IMR-90 (cell line): Measurements from ENCODE around the gene CDKL5. TPM values are rescaled to one million over a fixed set of nuclear protein-coding genes. Genes with fewer than 3 reads are reported as not detected.

Experiments used
- ATAC-seq: fragments of 200-7000 bp; cut with Tn5 transposase; 2 replicates; pipeline ENCODE4 v1.9.1; 2020; ENCODE audit warnings: low read depth, mild to moderate bottlenecking, moderate library complexity
- BruUV-seq: library from RNA; stranded (reverse); fragments of 400-500 nt; replicated peaks from 2 replicates; lab custom pipeline; 2021; lab: Mats Ljungman, UMichigan
- CTCF ChIA-PET: fragments of 300-600 bp; formaldehyde crosslinking; extraction: SDS; loops from one replicate; lab custom pipeline; 2021; ENCODE audit warnings: antibody characterized with exemption; lab: Yijun Ruan, JAX
- POLR2A ChIA-PET: fragments of 300-600 bp; sonication (Branson Sonifier 250); formaldehyde crosslinking; loops from one replicate; lab custom pipeline; 2022; ENCODE audit warnings: antibody characterized with exemption; ENCODE audit not compliant: unreplicated experiment; lab: Charles Lee
- DNase-seq: peaks from one replicate; pipeline ENCODE4 v3.0.0; 2013
- H2AFZ ChIP-seq: replicated peaks from 2 replicates; pipeline ENCODE3; 2013; ENCODE audit warnings: low read length, mild to moderate bottlenecking; ENCODE audit not compliant: poor library complexity
- H2AK5ac ChIP-seq: 2 replicates; pipeline ENCODE4 v1.6.1; 2013; ENCODE audit warnings: low read depth, low read length, inconsistent platforms
- H2AK9ac ChIP-seq: replicated peaks from 2 replicates; pipeline ENCODE3; 2013; ENCODE audit warnings: mild to moderate bottlenecking, low read depth, low read length, moderate library complexity; ENCODE audit not compliant: poor library complexity
- H2BK120ac ChIP-seq: 2 replicates; pipeline ENCODE4 v1.6.1; 2013; ENCODE audit warnings: low read depth, low read length, inconsistent platforms
- H2BK15ac ChIP-seq: 3 replicates; pipeline ENCODE4 v1.6.1; 2013; ENCODE audit warnings: low read depth, low read length, inconsistent platforms
- H2BK20ac ChIP-seq: 2 replicates; pipeline ENCODE4 v1.6.1; 2013; ENCODE audit warnings: low read depth, mild to moderate bottlenecking, inconsistent platforms, low read length, moderate library complexity
- H2BK5ac ChIP-seq: 2 replicates; pipeline ENCODE4 v1.6.1; 2013; ENCODE audit warnings: mild to moderate bottlenecking, low read depth, low read length, inconsistent platforms; ENCODE audit not compliant: poor library complexity, severe bottlenecking
- H3K14ac ChIP-seq: replicated peaks from 2 replicates; pipeline ENCODE4 v1.6.1; 2013; ENCODE audit warnings: low read depth, low read length, inconsistent platforms
- H3K18ac ChIP-seq: 2 replicates; pipeline ENCODE4 v1.6.1; 2013; ENCODE audit warnings: low read depth, low read length, control low read depth
- H3K23ac ChIP-seq: 2 replicates; pipeline ENCODE4 v1.6.1; 2013; ENCODE audit warnings: low read depth, low read length, inconsistent platforms
- H3K27ac ChIP-seq: 2 replicates; pipeline ENCODE4 v1.5.1; 2013; ENCODE audit warnings: mild to moderate bottlenecking, control low read depth, low read length; ENCODE audit not compliant: insufficient read depth
- H3K27me3 ChIP-seq: 2 replicates; pipeline ENCODE4 v1.6.1; 2013; ENCODE audit warnings: low read length; ENCODE audit not compliant: control insufficient read depth, insufficient read depth
- H3K36me3 ChIP-seq: 2 replicates; pipeline ENCODE4 v1.6.1; 2013; ENCODE audit warnings: low read length, mixed read lengths; ENCODE audit not compliant: control insufficient read depth, insufficient read depth
- H3K4ac ChIP-seq: 2 replicates; pipeline ENCODE4 v1.6.1; 2013; ENCODE audit warnings: low read depth, low read length, inconsistent platforms
- H3K4me1 ChIP-seq: 2 replicates; pipeline ENCODE4 v1.6.1; 2013; ENCODE audit warnings: low read length, mixed read lengths; ENCODE audit not compliant: control insufficient read depth, insufficient read depth
- H3K4me2 ChIP-seq: 2 replicates; pipeline ENCODE4 v1.6.1; 2013; ENCODE audit warnings: low read depth, mild to moderate bottlenecking, control low read depth, low read length, moderate library complexity
- H3K4me3 ChIP-seq: 2 replicates; pipeline ENCODE4 v1.5.1; 2013; ENCODE audit warnings: low read depth, mild to moderate bottlenecking, control low read depth, low read length, moderate library complexity; ENCODE audit not compliant: insufficient read depth
- H3K56ac ChIP-seq: 2 replicates; pipeline ENCODE4 v1.6.1; 2013; ENCODE audit warnings: low read length, inconsistent platforms; ENCODE audit not compliant: insufficient read depth; ENCODE audit errors: extremely low read depth
- H3K79me1 ChIP-seq, 2 experiments: 2 replicates each; pipeline ENCODE4 v1.6.1; 2013; ENCODE audit warnings: low read length in 2 of 2, inconsistent platforms in 1 of 2, low read depth in 1 of 2
- H3K9ac ChIP-seq: 2 replicates; pipeline ENCODE4 v1.6.1; 2013; ENCODE audit warnings: low read depth, low read length, control low read depth
- H3K9me1 ChIP-seq: 2 replicates; pipeline ENCODE4 v1.6.1; 2013; ENCODE audit warnings: low read length, inconsistent platforms; ENCODE audit not compliant: insufficient read depth
- H3K9me3 ChIP-seq: 2 replicates; pipeline ENCODE4 v1.6.1; 2013; ENCODE audit warnings: low read length; ENCODE audit not compliant: control insufficient read depth, insufficient read depth
- H4K20me1 ChIP-seq: 2 replicates; pipeline ENCODE4 v1.6.1; 2013; ENCODE audit warnings: low read length, inconsistent platforms; ENCODE audit not compliant: insufficient read depth
- H4K5ac ChIP-seq: 2 replicates; pipeline ENCODE4 v1.6.1; 2013; ENCODE audit warnings: mild to moderate bottlenecking, low read depth, low read length, control low read depth
- H4K8ac ChIP-seq, 2 experiments: 2 replicates each; pipeline ENCODE4 v1.6.1; 2013; ENCODE audit warnings: low read depth in 2 of 2, low read length in 2 of 2, control low read depth in 1 of 2, inconsistent platforms in 1 of 2
- H4K91ac ChIP-seq: 2 replicates; pipeline ENCODE4 v1.6.1; 2013; ENCODE audit warnings: low read depth, low read length, inconsistent platforms; ENCODE audit not compliant: insufficient read depth
- ELK1 ChIP-seq: fragments of 150-350 bp; IDR thresholded peaks from 2 replicates; pipeline ENCODE4 v1.6.1; 2016; ENCODE audit warnings: low read depth, mild to moderate bottlenecking, low read length, moderate library complexity, borderline replicate concordance
- FOS ChIP-seq: fragments of 150-350 bp; IDR thresholded peaks from 2 replicates; pipeline ENCODE4 v1.6.1; 2016; ENCODE audit warnings: low read depth, low read length
- MAZ ChIP-seq: IDR thresholded peaks from 2 replicates; pipeline ENCODE4 v1.6.1; 2012; ENCODE audit warnings: low read depth, mild to moderate bottlenecking, low read length, improper control_type of control experiment, moderate library complexity, borderline replicate concordance
- MXI1 ChIP-seq: IDR thresholded peaks from 2 replicates; pipeline ENCODE4 v1.6.1; 2012; ENCODE audit warnings: low read depth, mild to moderate bottlenecking, low read length, moderate library complexity, borderline replicate concordance
- WGBS, 2 experiments: methylation state at CpG; one replicate each; pipeline versions ENCODE4 v1.1.5 to v1.1.7; 2013; ENCODE audit warnings: missing lambda C conversion rate in 2 of 2; ENCODE audit not compliant: insufficient read length in 1 of 2; ENCODE audit errors: extremely low coverage in 2 of 2; 5-methylcytosine and 5-hydroxymethylcytosine counted together
- dilution Hi-C: fragments of 300-500 bp; cut with HindIII; formaldehyde crosslinking; loops from one replicate; pipeline ENCODE4 v1.14.3; 2018; ENCODE audit warnings: low sequenced_read_pairs; ENCODE audit not compliant: unreplicated experiment
- in situ Hi-C: fragments of 300-500 bp; cut with MboI; formaldehyde crosslinking; loops from 3 replicates; pipeline ENCODE4 v1.14.3; 2019; ENCODE audit warnings: low sequenced_read_pairs, inconsistent platforms, mixed read lengths
- intact Hi-C: fragments of 100-400 bp; cut with micrococcal nuclease; formaldehyde crosslinking; loops from 2 replicates; pipeline ENCODE4 v1.10.0; 2022
- polyA plus RNA-seq, 3 experiments: library from polyadenylated mRNA; depleted of rRNA; stranded (reverse); fragments of >200 nt; gene quantifications; 2 replicates each; pipeline ENCODE4 v1.2.3, GENCODE V29; 2012; ENCODE audit warnings: low replicate concordance in 1 of 3
- total RNA-seq: library from RNA; depleted of rRNA; stranded (reverse); fragments of >200 nt; gene quantifications from 2 replicates; pipeline ENCODE4 v1.2.3, GENCODE V29; 2012

Gene CDKL5
- total and polyA plus RNA-seq, 2 of the 4 experiments (the other 2 are of a cell fraction): 3.5 to 9.7 TPM

GRCh38 chrX:18674788-18675735, 249.7 kb downstream of the CDKL5 start:
- Histone ChIP-seq H4K20me1 (no peaks in the 10 kb centered on the region), H3K4me1 (no peaks in the 10 kb centered on the region), H2BK120ac (no peak overlapping the region), H3K4me2 (peak overlapping the region; percentile 56), H3K9me1 (no peaks in the 10 kb centered on the region), H3K4ac (no peak overlapping the region), H3K27ac (peak overlapping the region; percentile 48), H3K4me3 (peak overlapping the region; percentile 70), H2BK15ac (no peak overlapping the region), H3K23ac (no peak overlapping the region), H2AK9ac (peak overlapping the region; percentile 11), H3K27me3 (no peaks in the 10 kb centered on the region), H2AK5ac (no peak overlapping the region), H2BK5ac (no peak overlapping the region), H3K79me1 (no peaks in the 10 kb centered on the region), H2BK20ac (no peak overlapping the region), H2AFZ (peak overlapping the region; percentile 88), H3K14ac (no peak overlapping the region), H4K8ac (peak overlapping the region; percentile 37 to 87; a peak in 1 of 4 replicates), H3K9ac (peak overlapping the region; percentile 68), H3K9me3 (no peaks in the 10 kb centered on the region), H3K18ac (no peak overlapping the region), H4K91ac (no peak overlapping the region), H3K56ac (no peak overlapping the region), H4K5ac (peak overlapping the region; percentile 30; the same call in 1 of the 2 replicates), H3K36me3 (no peaks in the 10 kb centered on the region)
- dilution Hi-C loops: no loop called here
- no TSS peak for BruUV-seq
- in situ Hi-C loops: no loop called here
- peak; percentile 88 for TF ChIP-seq FOS
- TF ChIP-seq ELK1: peak; percentile 71; the same call in 1 of the 2 replicates
- peak; percentile 18; the same call in 1 of the 2 replicates for TF ChIP-seq MAZ
- TF ChIP-seq MXI1: no peak
- intact Hi-C loops: loop anchor here (2.0 to 5.0 kb wide), 2 partner anchors 212 to 250 kb away; partner anchors contain the start of gene CDKL5
- 26% methylated on average over 36 of the region's 74 CpGs; no CpG with 5 or more reads in 1 of the 2 experiments for WGBS, 2 experiments
- CTCF ChIA-PET: no interaction called here
- POLR2A ChIA-PET: interaction anchor here (0.6 to 0.7 kb wide), 2 partner anchors 56 to 101 kb away, joined by 3 to 5 read pairs; no protein-coding TSS in a partner anchor
- ATAC-seq (peak; percentile 90), DNase-seq (peak; percentile 54)
